Liver (tissue), 9 donors: ENCODE results near the gene ARHGAP23. TPM values are rescaled to one million over a fixed set of nuclear protein-coding genes. Genes with fewer than 3 reads are reported as not detected.

Experiments used
- DNase-seq: peaks from one replicate; pipeline ENCODE4 v3.0.0-alpha.2; 2017; ENCODE audit warnings: low spot score
- H3K27ac ChIP-seq, 2 donors: one replicate each; pipeline ENCODE4 v1.7.0; 2013; ENCODE audit warnings: inconsistent platforms in 2 of 2, low read length in 2 of 2, control low read depth in 1 of 2, low read depth in 1 of 2, mild to moderate bottlenecking in 1 of 2
- H3K27me3 ChIP-seq, 4 donors: one replicate each; pipeline versions ENCODE4 v1.6.1 to v1.7.0; 2013; ENCODE audit warnings: low read length in 3 of 4, inconsistent platforms in 1 of 4, mild to moderate bottlenecking in 1 of 4, moderate library complexity in 1 of 4; ENCODE audit not compliant: control insufficient read depth in 4 of 4, insufficient read depth in 4 of 4
- H3K36me3 ChIP-seq, 4 donors: one replicate each; pipeline versions ENCODE4 v1.6.1 to v1.7.0; 2013; ENCODE audit warnings: low read length in 3 of 4, mild to moderate bottlenecking in 3 of 4, low read depth in 1 of 4, moderate library complexity in 1 of 4; ENCODE audit not compliant: control insufficient read depth in 4 of 4, insufficient read depth in 3 of 4
- H3K4me1 ChIP-seq, 4 donors: one replicate each; pipeline versions ENCODE4 v1.6.1 to v1.7.0; 2013; ENCODE audit warnings: low read length in 3 of 4, mild to moderate bottlenecking in 3 of 4, moderate library complexity in 1 of 4; ENCODE audit not compliant: control insufficient read depth in 4 of 4, insufficient read depth in 4 of 4
- H3K4me3 ChIP-seq, 3 donors: one replicate each; pipeline versions ENCODE4 v1.6.1 to v1.7.0; 2013; ENCODE audit warnings: low read length in 3 of 3, control low read depth in 1 of 3, low read depth in 1 of 3, mild to moderate bottlenecking in 1 of 3
- H3K9ac ChIP-seq, 2 donors: one replicate each; pipeline ENCODE4 v1.7.0; 2013; ENCODE audit warnings: low read length in 2 of 2, mild to moderate bottlenecking in 2 of 2, moderate library complexity in 2 of 2, control low read depth in 1 of 2, low read depth in 1 of 2
- H3K9me3 ChIP-seq, 4 donors: one replicate each; pipeline versions ENCODE4 v1.6.1 to v1.7.0; 2013; ENCODE audit warnings: low read length in 3 of 4; ENCODE audit not compliant: control insufficient read depth in 4 of 4
- ATF3 ChIP-seq: IDR thresholded peaks from 2 replicates; pipeline ENCODE4 v1.6.1; 2016; ENCODE audit warnings: antibody characterized with exemption
- CTCF ChIP-seq: fragments of 150-350 bp; IDR thresholded peaks from 2 replicates; pipeline ENCODE4 v1.5.1; 2017; ENCODE audit warnings: improper control_type of control experiment, low read depth, low read length; ENCODE audit not compliant: missing input control
- EGR1 ChIP-seq, 2 donors: IDR thresholded peaks; 2 replicates each; pipeline ENCODE4 v1.6.1; 2016 to 2018; ENCODE audit warnings: antibody characterized with exemption in 2 of 2, low read depth in 2 of 2
- FOXA1 ChIP-seq: IDR thresholded peaks from 2 replicates; pipeline ENCODE4 v1.6.1; 2016; ENCODE audit warnings: antibody characterized with exemption
- FOXA2 ChIP-seq: IDR thresholded peaks from 2 replicates; pipeline ENCODE4 v1.6.1; 2016; ENCODE audit warnings: antibody characterized with exemption
- GABPA ChIP-seq, 2 donors: IDR thresholded peaks in 1 of 2; conservative IDR thresholded peaks in 1 of 2; 2 replicates each; pipeline ENCODE4 v1.6.1; 2016; ENCODE audit warnings: antibody characterized with exemption in 2 of 2, mild to moderate bottlenecking in 1 of 2, moderate library complexity in 1 of 2
- HNF4A ChIP-seq, 2 donors: conservative IDR thresholded peaks; 2 replicates each; pipeline ENCODE4 v1.6.1; 2016; ENCODE audit warnings: antibody characterized with exemption in 2 of 2, mild to moderate bottlenecking in 2 of 2
- HNF4G ChIP-seq: IDR thresholded peaks from 2 replicates; pipeline ENCODE4 v1.6.1; 2016; ENCODE audit warnings: antibody characterized with exemption
- JUND ChIP-seq, 2 donors: IDR thresholded peaks; 2 replicates each; pipeline ENCODE4 v1.6.1; 2016; ENCODE audit warnings: antibody characterized with exemption in 2 of 2
- NR2F2 ChIP-seq: IDR thresholded peaks from 2 replicates; pipeline ENCODE4 v1.6.1; 2016; ENCODE audit warnings: antibody characterized with exemption
- RAD21 ChIP-seq, 2 donors: IDR thresholded peaks; 2 replicates each; pipeline ENCODE4 v1.6.1; 2016; ENCODE audit warnings: antibody characterized with exemption in 2 of 2, mild to moderate bottlenecking in 2 of 2
- REST ChIP-seq: IDR thresholded peaks from 2 replicates; pipeline ENCODE4 v1.6.1; 2016; ENCODE audit warnings: antibody characterized with exemption, mild to moderate bottlenecking
- RXRA ChIP-seq, 2 donors: IDR thresholded peaks; 2 replicates each; pipeline ENCODE4 v1.6.1; 2017 to 2018; ENCODE audit warnings: antibody characterized with exemption in 2 of 2, mild to moderate bottlenecking in 1 of 2
- SP1 ChIP-seq: IDR thresholded peaks from 2 replicates; pipeline ENCODE4 v1.6.1; 2018; ENCODE audit warnings: antibody characterized with exemption, mild to moderate bottlenecking
- TAF1 ChIP-seq: conservative IDR thresholded peaks from 2 replicates; pipeline ENCODE4 v1.6.1; 2016; ENCODE audit warnings: antibody characterized with exemption, mild to moderate bottlenecking
- YY1 ChIP-seq: IDR thresholded peaks from 2 replicates; pipeline ENCODE4 v1.6.1; 2016; ENCODE audit warnings: antibody characterized with exemption, mild to moderate bottlenecking
- ZBTB33 ChIP-seq: IDR thresholded peaks from 2 replicates; pipeline ENCODE4 v1.6.1; 2016; ENCODE audit warnings: antibody characterized with exemption
- WGBS: extraction: QIAGEN DNeasy Blood & Tissue Kit; methylation state at CpG from one replicate; pipeline ENCODE4 v1.1.7; 2013; 5-methylcytosine and 5-hydroxymethylcytosine counted together
- polyA plus RNA-seq, 2 donors: library from polyadenylated mRNA; stranded (reverse) in 1 of 2; unstranded in 1 of 2; fragments of 200-250 nt in 1 of 2; fragments of >200 nt in 1 of 2; fragmentation: Nextera tagmentation in 1 of 2; extraction: Ambion mirVana in 1 of 2; gene quantifications; one replicate each; pipeline versions ENCODE4 v1.2.1 to v1.2.3, GENCODE V29; 2013 to 2015
- total RNA-seq, 2 donors: library from RNA; depleted of rRNA; stranded (reverse); fragments of >200 nt; gene quantifications; one replicate each; pipeline ENCODE4 v1.2.3, GENCODE V29; 2014
- donor health status: healthy.
- donor health status: healthy.
- donor health status: healthy.
- donor health status: healthy.
- donor health status: healthy.

The ARHGAP23 gene
- total and polyA plus RNA-seq, 4 donors = 0.28 to 31.8 (median 4.6) TPM

GRCh38 chr17:38542286-38542685 lies 114.0 kb downstream of the ARHGAP23 start:
- no peak overlapping the region for H3K4me3 ChIP-seq
- 90% methylated on average over 8 of the region's 8 CpGs for WGBS
- peaks cover 0 to 7% (median 0%) of the 10 kb centered on the region in 4 donors for H3K4me1 ChIP-seq
- TF ChIP-seq TAF1 (no peak), ATF3 (no peak), FOXA1 (no peak), CTCF (no peak), SP1 (no peak), FOXA2 (no peak), RXRA (IDR thresholded peaks at IDR 0.05) (no peak), REST (no peak), JUND (IDR thresholded peaks at IDR 0.05) (no peak), RAD21 (IDR thresholded peaks at IDR 0.05) (no peak), EGR1 (IDR thresholded peaks at IDR 0.05; ENCODE audit: low read depth in 2 of 2) (no peak), YY1 (no peak), NR2F2 (no peak), GABPA (IDR thresholded peaks at IDR 0.05 in 1 of 2, conservative IDR thresholded peaks at IDR 0.05 in 1 of 2) (no peak), HNF4A (conservative IDR thresholded peaks at IDR 0.05) (no peak)
- no peaks in the 10 kb centered on the region for H3K9me3 ChIP-seq
- no peak for DNase-seq
- no peaks in the 10 kb centered on the region for H3K27me3 ChIP-seq
- peaks cover 0 to 2% (median 0%) of the 10 kb centered on the region in 4 donors for H3K36me3 ChIP-seq
- H3K27ac ChIP-seq = no peak overlapping the region
- no peak overlapping the region for H3K9ac ChIP-seq

GRCh38 chr17:38543403-38544174 lies 115.3 kb downstream of the ARHGAP23 start:
- WGBS = 88% methylated on average over 20 of the region's 20 CpGs
- TF ChIP-seq RXRA (IDR thresholded peaks at IDR 0.05) (no peak), HNF4G (no peak), REST (no peak), TAF1 (no peak), JUND (IDR thresholded peaks at IDR 0.05) (no peak), CTCF (no peak), RAD21 (IDR thresholded peaks at IDR 0.05) (no peak), ZBTB33 (no peak), ATF3 (no peak), NR2F2 (no peak)

More at GRCh38 chr17:38543403-38544174, 115.3 kb downstream of the ARHGAP23 start:
- Histone ChIP-seq H3K27me3 (no peaks in the 10 kb centered on the region), H3K36me3 (peaks cover 0 to 2% (median 0%) of the 10 kb centered on the region in 4 donors), H3K9me3 (no peaks in the 10 kb centered on the region), H3K27ac (no peak overlapping the region), H3K4me1 (peaks cover 0 to 7% (median 0%) of the 10 kb centered on the region in 4 donors), H3K4me3 (no peak overlapping the region), H3K9ac (no peak overlapping the region)
- no peak for DNase-seq
